T-helper 2 cell treated with Interferon-gamma antibody and Interleukin-4, amounts not matched to agents 5 μg/mL and 100 μg/mL, for 36 hours (primary cell): ENCODE data around the gene ZBTB16.

ENCODE experiments used
- DNase-seq: peaks from one replicate; pipeline ENCODE4 v3.0.0; 2021; ENCODE audit warnings: low spot score
- H3K27ac Mint-ChIP-seq: one replicate; pipeline ENCODE4 v1.8.0; 2021; ENCODE audit warnings: mild to moderate bottlenecking, mixed read lengths
- H3K27me3 Mint-ChIP-seq: one replicate; pipeline ENCODE4 v1.8.0; 2021; ENCODE audit warnings: low read depth, mixed read lengths
- H3K36me3 Mint-ChIP-seq: one replicate; pipeline ENCODE4 v1.8.0; 2021; ENCODE audit warnings: low read depth, mixed read lengths
- H3K4me1 Mint-ChIP-seq: one replicate; pipeline ENCODE4 v1.8.0; 2021; ENCODE audit warnings: low read depth, mixed read lengths
- H3K4me3 Mint-ChIP-seq: one replicate; pipeline ENCODE4 v1.8.0; 2022; ENCODE audit warnings: mild to moderate bottlenecking, moderate library complexity, mixed read lengths
- H3K9me3 Mint-ChIP-seq: one replicate; pipeline ENCODE4 v1.8.0; 2021; ENCODE audit warnings: mixed read lengths

Gene ZBTB16

DNA sequence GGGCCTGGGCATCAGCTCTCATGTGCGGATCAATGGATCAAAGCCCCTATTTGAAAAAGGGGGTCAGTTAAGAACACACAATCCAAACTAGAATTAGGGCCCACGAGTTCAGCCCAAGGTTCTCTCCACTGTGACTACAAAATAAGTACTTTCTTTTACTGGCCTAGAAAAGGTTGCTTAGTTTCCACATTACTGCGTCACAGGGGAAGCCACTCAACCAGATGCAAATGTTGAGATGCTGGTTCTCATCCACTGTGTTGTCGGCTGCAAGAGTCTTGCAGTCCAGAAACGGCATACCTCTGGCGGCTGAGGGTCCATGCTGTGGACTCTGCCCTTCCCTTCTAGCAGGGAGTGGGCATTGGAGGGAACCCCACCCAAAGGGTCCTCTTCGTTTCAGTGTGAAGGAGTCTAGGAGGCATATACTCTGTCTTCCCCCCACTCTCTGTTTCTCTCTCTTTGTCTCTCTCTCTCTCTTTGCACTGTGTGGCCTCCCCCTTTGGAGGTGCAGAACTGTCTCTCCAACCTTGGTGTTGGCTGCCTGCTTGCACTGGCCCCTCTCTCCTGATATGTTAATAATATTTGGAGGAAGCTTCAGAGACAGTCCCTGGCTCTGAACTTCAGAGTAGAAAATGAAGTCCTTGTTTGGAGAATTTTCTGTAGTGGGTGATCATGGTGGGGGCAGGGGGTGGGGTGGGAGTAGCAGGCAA is 137.6 kb downstream of the ZBTB16 start:
- H3K4me3 Mint-ChIP-seq: no peak overlapping the region
- no peak for DNase-seq
- H3K4me1 Mint-ChIP-seq: peaks cover 15% of the 10 kb centered on the region
- peaks cover 2% of the 10 kb centered on the region for H3K27me3 Mint-ChIP-seq
- no peak overlapping the region for H3K27ac Mint-ChIP-seq
- H3K36me3 Mint-ChIP-seq: peaks cover 1% of the 10 kb centered on the region
- no peaks in the 10 kb centered on the region for H3K9me3 Mint-ChIP-seq

DNA sequence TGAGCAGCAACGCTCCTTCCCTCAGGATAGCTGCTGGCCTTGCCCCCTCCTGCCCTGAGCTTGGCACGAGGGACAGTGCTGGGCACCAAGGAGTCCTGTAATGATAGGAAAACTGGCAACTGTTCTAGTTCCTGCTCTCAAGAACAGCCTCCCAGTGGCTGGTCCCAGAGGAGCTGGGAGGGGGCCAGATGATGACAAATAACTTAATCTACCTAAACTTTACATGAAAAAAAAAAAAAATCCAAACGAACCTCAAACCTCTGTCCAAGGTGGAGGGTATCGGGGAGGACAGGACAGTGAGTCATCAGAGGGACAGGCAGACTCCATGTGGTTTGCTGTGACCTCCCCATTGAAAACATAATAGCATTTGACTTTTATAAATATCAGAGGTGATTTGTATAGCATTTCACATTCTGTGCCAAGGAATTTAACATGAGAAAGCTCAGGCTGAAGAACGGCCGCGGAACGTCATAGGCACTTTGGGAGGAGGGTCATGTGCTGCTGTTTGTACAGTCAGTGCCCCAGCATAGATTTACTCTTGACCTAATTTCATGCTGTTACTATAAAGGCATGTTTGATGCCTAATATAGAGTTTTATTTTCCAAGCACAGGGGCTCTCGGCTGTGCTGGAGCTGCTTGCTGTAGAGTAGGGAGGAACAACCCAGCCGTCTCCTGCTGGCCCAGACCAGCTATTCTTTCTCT is 138.4 kb downstream of the ZBTB16 start:
- DNase-seq: no peak
- no peak overlapping the region for H3K4me3 Mint-ChIP-seq
- no peak overlapping the region for H3K27ac Mint-ChIP-seq
- peaks cover 2% of the 10 kb centered on the region for H3K27me3 Mint-ChIP-seq
- H3K4me1 Mint-ChIP-seq: peaks cover 15% of the 10 kb centered on the region
- no peaks in the 10 kb centered on the region for H3K9me3 Mint-ChIP-seq
- no peaks in the 10 kb centered on the region for H3K36me3 Mint-ChIP-seq

DNA sequence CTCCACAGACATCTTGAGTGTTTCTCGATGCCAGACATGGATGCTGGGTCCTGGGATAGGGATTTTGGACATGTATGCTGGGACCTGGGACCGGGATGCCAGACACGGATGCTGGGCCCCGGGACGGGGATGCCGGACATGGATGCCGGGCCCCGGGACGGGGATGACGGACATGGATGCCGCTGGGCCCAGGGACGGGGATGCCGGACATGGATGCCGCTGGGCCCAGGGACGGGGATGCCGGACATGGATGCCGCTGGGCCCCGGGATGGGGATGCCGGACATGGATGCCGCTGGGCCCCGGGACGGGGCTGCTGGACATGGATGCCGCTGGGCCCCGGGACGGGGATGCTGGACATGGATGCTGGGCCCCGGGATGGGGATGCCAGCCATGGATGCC is 139.5 kb downstream of the ZBTB16 start:
- Mint-ChIP-seq H3K4me1 (peaks cover 13% of the 10 kb centered on the region), H3K4me3 (no peak overlapping the region), H3K9me3 (no peaks in the 10 kb centered on the region), H3K36me3 (no peaks in the 10 kb centered on the region), H3K27me3 (no peaks in the 10 kb centered on the region), H3K27ac (no peak overlapping the region)
- DNase-seq: no peak

- Mint-ChIP-seq H3K4me1 (peaks cover 7% of the 10 kb centered on the region), H3K9me3 (no peaks in the 10 kb centered on the region), H3K27me3 (peaks cover 3% of the 10 kb centered on the region), H3K27ac (no peak overlapping the region), H3K36me3 (no peaks in the 10 kb centered on the region), H3K4me3 (no peak overlapping the region)
- DNase-seq: no peak
These were observed 141.0 kb downstream of the ZBTB16 start for GRCh38 chr11:114200351-114201133.

DNA sequence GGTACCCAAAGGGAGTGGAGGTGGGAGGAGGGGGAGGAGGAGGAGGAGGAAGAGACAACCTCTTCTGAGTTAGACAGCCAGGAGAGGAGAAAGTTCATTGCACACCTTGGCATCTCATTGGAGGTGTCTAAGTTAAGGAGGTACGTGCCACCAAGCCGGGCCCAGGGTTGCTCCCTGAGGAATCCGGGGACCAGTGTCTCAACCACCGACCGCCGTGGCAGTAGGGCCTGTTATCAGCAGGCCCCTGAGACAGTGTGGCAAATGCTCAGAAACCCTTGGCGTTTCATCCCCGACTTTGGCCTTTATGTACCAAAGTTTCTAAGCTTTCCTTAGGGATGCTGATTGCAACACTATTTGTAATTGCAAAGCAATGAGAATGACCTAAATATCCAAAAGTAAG is 141.7 kb downstream of the ZBTB16 start:
- no peak overlapping the region for H3K27ac Mint-ChIP-seq
- peaks cover 7% of the 10 kb centered on the region for H3K4me1 Mint-ChIP-seq
- no peak overlapping the region for H3K4me3 Mint-ChIP-seq
- H3K27me3 Mint-ChIP-seq: peaks cover 3% of the 10 kb centered on the region
- no peaks in the 10 kb centered on the region for H3K9me3 Mint-ChIP-seq
- DNase-seq: no peak
- H3K36me3 Mint-ChIP-seq: no peaks in the 10 kb centered on the region

- no peak for DNase-seq
- H3K27ac Mint-ChIP-seq: no peak overlapping the region
- peaks cover 9% of the 10 kb centered on the region for H3K4me1 Mint-ChIP-seq
- H3K36me3 Mint-ChIP-seq: no peaks in the 10 kb centered on the region
- H3K9me3 Mint-ChIP-seq: no peaks in the 10 kb centered on the region
- peaks cover 3% of the 10 kb centered on the region for H3K27me3 Mint-ChIP-seq
- no peak overlapping the region for H3K4me3 Mint-ChIP-seq
These were observed 142.6 kb downstream of the ZBTB16 start for GRCh38 chr11:114202011-114202609.

DNA sequence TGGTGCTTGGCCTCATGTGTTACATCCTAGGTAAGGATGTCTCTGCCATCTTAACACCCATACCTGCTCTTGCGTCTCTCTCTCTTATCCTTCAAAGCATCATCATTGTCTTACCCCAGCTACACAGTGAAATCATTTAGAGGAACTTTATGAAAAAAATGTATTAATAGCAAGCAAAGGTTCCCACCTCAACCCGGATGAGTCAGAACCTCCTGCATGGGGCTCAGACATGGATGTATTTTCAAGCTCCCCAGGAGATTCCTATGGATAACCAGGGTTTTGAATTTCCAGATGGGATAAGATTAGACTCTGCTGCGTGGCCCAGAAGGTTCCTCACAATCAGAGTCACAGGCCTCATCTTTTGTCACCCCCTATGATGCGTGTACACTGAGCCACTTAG is 147.6 kb downstream of the ZBTB16 start:
- DNase-seq: no peak
- Mint-ChIP-seq H3K36me3 (peaks cover 8% of the 10 kb centered on the region), H3K27me3 (peaks cover 8% of the 10 kb centered on the region), H3K4me1 (peaks cover 42% of the 10 kb centered on the region), H3K4me3 (no peak overlapping the region), H3K9me3 (no peaks in the 10 kb centered on the region), H3K27ac (no peak overlapping the region)

DNA sequence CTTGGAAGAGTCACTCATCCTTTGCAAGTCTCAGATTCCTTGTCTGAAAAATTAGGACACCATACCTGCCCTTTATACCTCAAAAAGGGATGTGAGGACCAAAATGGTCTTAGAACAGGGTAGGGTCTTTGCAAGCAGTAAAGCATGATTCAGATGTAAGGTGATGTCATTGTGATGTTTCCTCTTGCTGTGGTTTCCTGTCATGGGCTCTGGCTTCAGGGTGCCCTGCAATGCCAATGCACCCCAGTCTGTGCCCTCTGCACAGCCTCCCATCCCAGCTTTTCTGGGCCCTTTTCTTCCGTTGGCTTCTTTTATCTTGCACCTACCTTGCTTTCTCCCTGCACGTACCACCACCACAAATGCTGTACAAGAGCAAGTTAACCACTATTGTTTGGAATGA is 148.9 kb downstream of the ZBTB16 start:
- peak overlapping the region; percentile 27 for H3K4me3 Mint-ChIP-seq
- H3K36me3 Mint-ChIP-seq: peaks cover 8% of the 10 kb centered on the region
- DNase-seq: peak; percentile 17
- H3K9me3 Mint-ChIP-seq: no peaks in the 10 kb centered on the region
- H3K4me1 Mint-ChIP-seq: peaks cover 42% of the 10 kb centered on the region
- peak overlapping the region; percentile 49 for H3K27ac Mint-ChIP-seq
- H3K27me3 Mint-ChIP-seq: peaks cover 9% of the 10 kb centered on the region

DNA sequence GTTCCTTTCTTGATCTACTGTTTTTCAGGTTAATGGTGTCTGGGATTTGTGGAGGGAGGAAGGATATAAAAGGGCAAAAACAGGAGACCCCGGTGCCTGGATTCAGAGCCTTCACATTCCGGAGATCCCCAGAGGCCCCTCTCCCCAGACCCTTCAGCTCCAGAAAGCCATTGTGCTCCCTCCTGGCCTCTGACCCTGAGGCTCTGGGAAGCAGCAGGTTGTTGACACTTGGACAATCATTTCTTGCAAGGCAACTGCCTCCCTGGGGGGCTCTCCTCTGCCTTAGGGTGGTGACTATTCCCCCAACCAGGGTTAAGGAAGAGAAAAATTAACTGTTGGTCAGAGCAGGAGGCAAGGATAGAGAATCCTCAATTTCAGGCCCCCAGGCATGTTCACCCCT is 149.8 kb downstream of the ZBTB16 start:
- H3K36me3 Mint-ChIP-seq: peaks cover 8% of the 10 kb centered on the region
- H3K27me3 Mint-ChIP-seq: peaks cover 15% of the 10 kb centered on the region
- H3K27ac Mint-ChIP-seq: no peak overlapping the region
- H3K4me1 Mint-ChIP-seq: peaks cover 47% of the 10 kb centered on the region
- no peak for DNase-seq
- no peaks in the 10 kb centered on the region for H3K9me3 Mint-ChIP-seq
- no peak overlapping the region for H3K4me3 Mint-ChIP-seq

GRCh38 chr11:114209904-114210303 is 150.4 kb downstream of the ZBTB16 start:
- Mint-ChIP-seq H3K4me3 (no peak overlapping the region), H3K4me1 (peaks cover 49% of the 10 kb centered on the region), H3K27me3 (peaks cover 16% of the 10 kb centered on the region), H3K9me3 (no peaks in the 10 kb centered on the region), H3K36me3 (peaks cover 8% of the 10 kb centered on the region), H3K27ac (peak overlapping the region; percentile 56)
- DNase-seq: no peak

- H3K27me3 Mint-ChIP-seq: peaks cover 20% of the 10 kb centered on the region
- H3K9me3 Mint-ChIP-seq: no peaks in the 10 kb centered on the region
- H3K4me1 Mint-ChIP-seq: peaks cover 63% of the 10 kb centered on the region
- H3K36me3 Mint-ChIP-seq: peaks cover 12% of the 10 kb centered on the region
- no peak for DNase-seq
- no peak overlapping the region for H3K27ac Mint-ChIP-seq
- H3K4me3 Mint-ChIP-seq: no peak overlapping the region
These were observed 152.1 kb downstream of the ZBTB16 start for GRCh38 chr11:114211444-114212121.

GRCh38 chr11:114213622-114214021 is 154.1 kb downstream of the ZBTB16 start:
- Mint-ChIP-seq H3K27me3 (peaks cover 20% of the 10 kb centered on the region), H3K9me3 (no peaks in the 10 kb centered on the region), H3K27ac (no peak overlapping the region), H3K4me1 (peaks cover 62% of the 10 kb centered on the region), H3K36me3 (peaks cover 17% of the 10 kb centered on the region), H3K4me3 (no peak overlapping the region)
- no peak for DNase-seq

DNA sequence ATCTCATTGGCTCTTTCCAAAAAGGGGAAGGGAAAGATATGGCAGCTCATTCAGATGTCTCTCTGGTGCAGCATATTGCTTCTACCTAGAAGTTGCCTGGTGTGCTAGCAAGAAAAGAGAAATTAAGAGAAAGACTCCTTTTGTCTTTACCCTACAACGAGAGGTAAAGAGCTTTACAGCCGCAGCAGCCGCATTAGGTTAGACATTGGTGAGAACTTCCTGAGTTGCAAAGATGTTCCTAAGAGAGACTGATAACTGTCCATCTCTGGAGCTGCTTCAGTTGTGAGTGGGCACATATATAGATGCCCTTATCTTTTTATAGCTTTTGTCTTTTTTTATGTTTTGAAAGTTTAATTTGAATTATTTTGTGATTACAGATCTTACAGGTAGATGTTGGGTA is 155.9 kb downstream of the ZBTB16 start:
- no peak for DNase-seq
- Mint-ChIP-seq H3K36me3 (peaks cover 14% of the 10 kb centered on the region), H3K27ac (peak overlapping the region; percentile 64), H3K4me3 (peak overlapping the region; percentile 72), H3K4me1 (peaks cover 54% of the 10 kb centered on the region), H3K27me3 (peaks cover 20% of the 10 kb centered on the region), H3K9me3 (no peaks in the 10 kb centered on the region)
